GM12865 (cell line): Measurements from ENCODE around the gene RHOC.

ENCODE experiments used
- DNase-seq: peaks from one replicate; pipeline ENCODE4 v3.0.0; 2010; ENCODE audit warnings: low read depth
- H3K4me3 ChIP-seq: 2 replicates; pipeline ENCODE4 v1.5.1; 2011; ENCODE audit warnings: mild to moderate bottlenecking, low read depth, low read length, control low read depth
- CTCF ChIP-seq: IDR thresholded peaks from 2 replicates; pipeline ENCODE4 v1.5.1; 2011; ENCODE audit warnings: low read length, control low read depth, low read depth, inconsistent platforms; ENCODE audit not compliant: insufficient read depth; ENCODE audit errors: missing control alignments

Gene RHOC

GRCh38 chr1:112673592-112674439 lies 33.1 kb downstream of the RHOC start:
- peak; percentile 33 for TF ChIP-seq CTCF
- peak overlapping the region; percentile 90 for H3K4me3 ChIP-seq
- peak; percentile 38 for DNase-seq

GRCh38 chr1:112672842-112673241 lies 34.1 kb downstream of the RHOC start:
- TF ChIP-seq CTCF, result no peak
- DNase-seq, result no peak
- H3K4me3 ChIP-seq, result no peak overlapping the region

- no peak overlapping the region for H3K4me3 ChIP-seq
- no peak for TF ChIP-seq CTCF
- no peak for DNase-seq
These were observed 34.9 kb downstream of the RHOC start for GRCh38 chr1:112672009-112672408.

DNA sequence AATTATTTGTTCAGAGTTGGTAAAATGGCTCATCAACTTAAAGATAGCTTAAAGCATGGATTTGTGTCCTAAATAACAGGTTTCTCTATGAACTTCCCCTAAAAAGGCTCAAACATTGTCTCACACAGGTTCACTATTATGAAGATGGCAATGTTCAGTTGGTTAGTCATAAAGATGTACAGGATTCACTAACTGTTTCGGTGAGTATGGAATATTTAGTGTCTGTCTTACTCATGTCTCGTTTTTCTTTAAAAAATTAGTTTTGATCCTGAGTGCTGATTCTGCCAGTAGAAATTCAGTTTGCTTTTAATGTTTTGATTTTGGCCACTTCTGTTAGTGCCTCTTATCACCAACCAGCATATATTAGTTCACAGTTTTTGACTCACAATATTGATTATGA lies 40.0 kb downstream of the RHOC start:
- no peak for DNase-seq
- TF ChIP-seq CTCF, result no peak
- H3K4me3 ChIP-seq, result no peak overlapping the region

GRCh38 chr1:112665857-112666256 lies 41.1 kb downstream of the RHOC start:
- DNase-seq, result no peak
- TF ChIP-seq CTCF, result no peak
- no peak overlapping the region for H3K4me3 ChIP-seq

GRCh38 chr1:112651205-112651604 lies 55.7 kb downstream of the RHOC start:
- no peak for DNase-seq
- no peak overlapping the region for H3K4me3 ChIP-seq
- TF ChIP-seq CTCF, result no peak
